Erythroblast (primary cell): ENCODE results near the gene REL.
"Not testable (repeated sequence)": the region's sequence is repeated elsewhere in the genome, so short reads cannot be mapped to it uniquely, and the experiment has no call there.

Experiments
- DNase-seq, 2 experiments: peaks; one replicate each; lab custom pipeline; 2025; lab: John Stamatoyannopoulos, UW
- GATA1 ChIP-seq: IDR thresholded peaks from 2 replicates; pipeline ENCODE4 v1.6.1; 2011; ENCODE audit warnings: low read depth, mild to moderate bottlenecking, control low read depth, low read length, moderate library complexity
- POLR2A ChIP-seq: IDR thresholded peaks from 2 replicates; pipeline ENCODE4 v1.6.1; 2011; ENCODE audit warnings: mild to moderate bottlenecking, low read length

REL gene

DNA sequence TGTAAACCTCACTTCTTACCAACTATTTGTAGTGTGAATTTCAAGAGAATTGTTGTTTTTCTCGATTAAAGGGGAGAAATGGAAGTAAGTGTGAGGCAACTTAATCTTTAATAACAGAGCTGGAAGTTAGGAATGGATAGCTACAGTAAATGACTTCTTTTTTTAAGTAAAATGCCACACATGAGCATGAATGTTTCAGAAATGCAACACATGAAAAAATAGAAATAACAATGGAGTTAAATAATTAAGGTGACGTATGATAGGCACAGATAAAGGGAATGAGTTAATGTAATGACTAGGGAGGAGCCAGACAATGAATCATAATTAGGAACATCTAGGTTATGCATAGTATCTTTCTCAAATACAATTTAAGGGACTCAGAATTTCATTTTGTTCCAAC is 3.4 kb downstream of the REL start:
- DNase-seq = peak; percentile 42 to 56
- TF ChIP-seq GATA1 = no peak
- TF ChIP-seq POLR2A = peak; percentile 63

DNA sequence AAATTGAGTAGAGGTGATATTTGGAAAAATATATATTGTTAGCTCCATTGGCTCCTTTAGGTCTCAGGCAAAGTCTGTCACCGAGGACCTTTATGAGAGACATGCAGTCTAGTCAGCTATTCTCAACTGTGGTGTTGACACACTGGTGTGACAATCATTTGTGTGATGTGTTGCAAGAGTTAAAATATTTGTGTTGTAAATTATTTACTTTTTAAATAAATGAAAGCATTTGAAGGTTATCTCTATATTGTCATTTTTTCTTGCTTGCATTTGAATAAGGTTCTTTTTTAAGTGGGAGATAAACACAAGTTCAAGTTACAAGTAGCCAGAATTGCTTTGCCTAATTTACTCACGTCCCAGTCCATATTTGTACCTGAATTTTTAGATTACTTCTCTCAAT is 4.3 kb downstream of the REL start:
- peak; percentile 25 to 43 for DNase-seq
- TF ChIP-seq POLR2A = no peak

GRCh38 chr2:60886991-60887390 is 5.6 kb downstream of the REL start:
- TF ChIP-seq GATA1 (no peak), POLR2A (no peak)

DNA sequence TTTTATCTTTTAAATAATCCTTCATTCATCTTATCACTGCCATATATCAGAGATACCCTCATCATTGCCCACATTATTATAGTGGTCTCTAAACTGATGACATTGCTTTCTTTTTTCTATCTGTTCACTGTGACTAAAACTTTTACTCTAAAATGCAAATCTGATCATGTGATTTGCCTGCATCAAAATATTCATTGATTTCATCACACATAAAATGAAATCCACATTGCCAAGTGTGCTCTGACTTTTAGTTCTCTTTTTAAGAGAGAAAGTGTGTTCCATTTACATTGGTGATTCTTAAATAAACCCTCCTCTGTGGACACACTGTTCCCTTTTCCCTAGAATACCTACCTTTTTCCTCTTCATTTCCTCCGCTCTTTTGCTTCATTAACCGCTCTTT is 7.5 kb downstream of the REL start:
- no peak for TF ChIP-seq GATA1
- TF ChIP-seq POLR2A = no peak
- DNase-seq = no peak

More at GRCh38 chr2:60886991-60887390, 5.6 kb downstream of the REL start:
- DNase-seq = no peak

- not testable (repeated sequence) for DNase-seq
Observed at GRCh38 chr2:60889581-60890392, 8.4 kb downstream of the REL start.

DNA sequence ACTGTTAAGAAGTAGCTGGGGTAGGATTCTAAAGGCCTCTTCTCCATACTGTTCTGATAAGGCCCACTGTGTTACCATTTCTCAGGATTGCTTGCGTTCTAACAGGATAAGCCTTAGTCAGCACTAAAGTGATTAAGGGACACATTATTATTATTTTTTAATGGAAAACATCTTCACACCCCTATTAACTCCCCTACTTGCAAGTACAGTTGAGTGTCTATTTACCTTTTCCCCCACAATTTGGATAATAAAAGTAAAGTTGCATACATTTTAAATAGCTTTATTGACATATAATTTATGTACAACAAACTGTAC is 9.0 kb downstream of the REL start:
- DNase-seq = peak; percentile 25 to 29
- no peak for TF ChIP-seq POLR2A
- TF ChIP-seq GATA1 = no peak

DNA sequence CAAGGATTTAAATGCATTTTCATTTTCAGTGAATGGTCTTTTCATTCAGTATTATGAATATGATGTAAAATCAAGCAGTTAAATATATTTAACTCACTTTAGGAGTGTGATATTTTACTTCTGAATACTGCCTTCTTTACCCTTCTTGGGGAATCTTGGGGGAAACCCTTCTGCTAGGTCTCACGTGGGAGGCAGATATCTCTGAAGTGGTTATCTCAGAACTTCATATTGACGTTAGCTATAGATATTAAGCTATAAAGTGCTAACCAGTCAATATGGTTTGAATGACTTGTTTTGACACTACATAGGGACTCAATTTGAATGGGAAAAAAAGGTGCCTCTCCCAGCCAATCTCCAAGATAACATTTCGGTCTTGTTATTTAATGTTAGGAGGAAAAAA is 9.8 kb downstream of the REL start:
- peak; percentile 54 to 82 for DNase-seq
- TF ChIP-seq GATA1 (no peak), POLR2A (no peak)

DNA sequence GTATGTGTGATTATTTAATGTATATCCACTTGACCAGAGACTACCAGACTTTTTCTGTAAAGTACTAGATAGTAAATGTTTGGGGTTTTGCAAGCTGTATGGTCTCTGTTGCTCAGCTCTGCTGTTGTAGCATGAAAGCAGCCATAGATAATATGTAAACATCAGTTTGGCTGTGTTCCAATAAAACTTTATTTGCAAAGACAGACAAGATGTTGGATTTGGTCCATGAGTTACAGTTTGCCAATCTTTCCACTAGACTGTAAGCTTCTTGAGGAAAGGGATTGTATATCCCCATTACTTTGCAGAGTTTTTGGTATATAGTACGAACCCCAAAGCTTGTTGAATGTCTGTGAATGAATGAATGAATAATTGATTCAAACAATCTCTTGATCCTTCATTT is 17.2 kb downstream of the REL start:
- TF ChIP-seq GATA1 = no peak
- no peak for TF ChIP-seq POLR2A
- peak in 1 of 2 experiments; percentile 5 for DNase-seq

DNA sequence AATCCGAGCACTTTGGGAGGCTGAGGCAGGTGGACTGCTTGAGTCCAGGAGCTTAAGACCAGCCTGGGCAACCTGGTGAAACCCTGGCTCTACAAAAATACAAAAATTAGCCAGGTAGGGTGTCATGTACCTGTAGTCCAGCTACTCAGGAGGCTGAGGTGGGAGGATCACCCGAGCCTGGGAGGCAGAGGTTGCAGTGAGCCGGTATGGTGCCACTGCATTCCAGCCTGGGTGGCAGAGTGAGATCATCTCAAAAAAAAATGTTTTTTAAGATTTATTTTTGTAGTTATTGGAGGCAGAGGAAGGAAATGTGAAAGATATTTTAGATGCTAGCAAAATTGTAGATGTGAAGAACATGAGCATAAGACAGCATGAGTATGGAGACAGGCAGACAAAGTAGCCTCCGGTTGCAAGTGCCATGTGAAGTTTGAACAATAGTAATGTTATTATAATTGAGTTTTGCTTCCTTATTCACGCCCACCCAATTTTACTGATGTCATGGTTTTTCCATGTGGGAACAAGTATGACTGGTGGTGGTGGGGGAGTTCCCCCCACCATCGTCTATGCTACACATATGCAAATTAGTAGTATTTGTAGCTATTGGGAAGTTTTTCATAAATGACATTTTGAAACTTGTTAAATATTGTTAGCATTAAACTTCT is 18.0 kb downstream of the REL start:
- DNase-seq = no peak
- TF ChIP-seq GATA1 (no peak), POLR2A (no peak)

DNA sequence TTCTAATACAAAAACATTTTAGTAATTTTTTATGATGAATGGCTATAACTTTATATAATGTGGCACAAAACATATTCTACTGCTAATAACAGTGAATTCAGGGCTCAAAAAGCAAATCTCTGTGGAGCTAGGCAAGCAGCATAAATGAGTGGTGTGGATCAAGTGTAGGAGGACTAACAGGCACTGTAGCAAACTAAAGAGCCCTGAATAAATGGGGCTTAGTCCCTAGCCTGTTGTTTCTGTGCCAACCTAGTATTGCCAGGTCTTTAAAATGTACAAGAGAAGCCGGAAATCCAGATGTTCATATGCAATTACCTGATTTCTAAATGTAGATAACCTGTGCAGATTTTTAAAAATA is 18.5 kb downstream of the REL start:
- no peak for TF ChIP-seq POLR2A
- TF ChIP-seq GATA1 = no peak
- no peak for DNase-seq

GRCh38 chr2:60901296-60901695 is 19.9 kb downstream of the REL start:
- not testable (repeated sequence) for DNase-seq

- DNase-seq = not testable (repeated sequence)
Observed at GRCh38 chr2:60905867-60906266, 24.5 kb downstream of the REL start.

DNA sequence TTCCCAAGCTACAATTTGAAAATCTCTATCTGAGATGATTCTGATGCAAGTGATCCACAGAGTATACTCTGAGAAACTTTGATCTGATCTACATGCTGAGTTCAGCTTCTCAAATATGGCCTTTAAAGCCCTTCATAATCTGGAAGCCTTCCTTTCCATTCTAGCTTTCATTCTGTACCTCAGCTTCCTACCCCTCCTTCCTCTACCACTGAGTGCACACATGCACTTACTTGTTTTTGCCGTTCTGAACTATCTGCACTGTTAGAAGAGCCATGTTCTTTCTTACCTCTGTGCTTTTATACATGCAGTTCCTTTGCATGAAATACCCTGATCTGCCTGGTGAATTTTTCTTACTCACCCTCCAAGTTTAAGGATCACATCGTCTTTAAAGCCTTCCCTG is 25.0 kb downstream of the REL start:
- DNase-seq = no peak
- TF ChIP-seq GATA1 (no peak), POLR2A (no peak)

DNA sequence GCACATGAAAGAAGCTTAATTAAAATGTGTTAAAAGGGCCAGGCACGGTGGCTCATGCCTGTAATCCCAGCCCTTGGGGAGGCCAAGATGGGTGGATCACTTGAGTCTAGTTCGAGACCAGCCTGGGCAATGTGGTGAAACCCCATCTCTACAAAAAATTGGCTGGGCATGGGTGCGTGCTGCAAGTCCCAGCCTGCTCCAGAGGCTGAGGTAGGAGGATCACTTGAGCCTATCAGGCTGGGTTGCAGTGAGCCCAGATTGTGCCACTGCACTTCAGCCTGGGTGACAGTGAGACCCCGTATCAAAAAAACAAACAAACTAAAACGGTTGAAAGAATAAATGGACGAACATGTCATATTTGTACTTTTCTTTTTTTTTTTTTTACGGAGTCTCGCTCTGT is 26.0 kb downstream of the REL start:
- DNase-seq = no peak
- TF ChIP-seq GATA1 (no peak), POLR2A (no peak)

DNA sequence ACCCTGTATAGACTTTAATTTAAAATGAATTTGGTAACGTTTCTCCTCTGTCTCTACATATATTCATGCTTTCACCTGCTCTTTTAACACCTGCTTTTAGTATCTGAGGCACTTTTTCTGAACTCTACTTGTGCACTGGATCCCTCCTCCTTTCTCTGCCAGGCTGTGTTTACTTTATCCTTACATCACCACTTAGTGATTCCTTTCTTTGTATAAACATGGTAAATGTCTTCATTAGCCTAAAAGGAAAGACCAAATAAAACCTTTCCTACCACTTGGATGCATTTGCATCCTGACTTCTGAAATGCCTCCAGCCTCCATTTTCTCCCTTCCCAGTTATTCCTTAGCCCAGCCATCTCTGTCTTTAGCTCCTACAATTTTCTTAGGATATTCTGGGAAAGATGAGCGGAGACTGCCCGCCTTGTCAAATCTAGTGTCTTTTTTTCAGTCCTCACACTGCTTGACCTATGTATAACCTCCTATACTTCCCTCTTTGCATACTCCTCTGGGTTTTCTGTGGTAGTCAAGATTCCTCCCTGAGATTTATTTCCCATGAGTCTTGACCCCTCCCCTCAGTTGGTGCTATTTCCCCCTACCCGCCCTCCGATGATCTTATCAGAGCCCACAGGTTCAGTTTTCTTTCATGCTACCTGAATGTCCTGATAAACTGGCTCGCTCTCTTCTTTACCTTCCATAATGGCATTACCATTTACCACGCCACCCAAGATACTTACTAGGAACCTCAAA is 44.8 kb downstream of the REL start:
- no peak for DNase-seq
- TF ChIP-seq POLR2A (no peak), GATA1 (no peak)
